ENCODE measurements around the gene LIN28B. TPM values are rescaled to one million over a fixed set of nuclear protein-coding genes. Genes with fewer than 3 reads are reported as not detected.

Gene LIN28B
- total and polyA plus RNA-seq, 2 experiments from 2014 or later, result 35.3 to 96.4 TPM

- no peak for ATAC-seq
Observed at GRCh38 chr6:105035299-105035698, 78.4 kb downstream of the LIN28B start.

More at GRCh38 chr6:105035299-105035698, 78.4 kb downstream of the LIN28B start:
- no peaks in the 10 kb centered on the region for H3K9me2 ChIP-seq (ENCODE audit: insufficient read depth)
- no peaks in the 10 kb centered on the region for H3K27me3 ChIP-seq (ENCODE audit: insufficient read depth)
- TF ChIP-seq EZH2phosphoT487 (IDR thresholded peaks at IDR 0.05; ENCODE audit: unreplicated experiment), result no peak
- TF ChIP-seq ZNF114 (CRISPR knock-in tag; IDR thresholded peaks at IDR 0.05), result no peak
- TF ChIP-seq ETS1 (IDR thresholded peaks at IDR 0.05), result no peak
- no peak for TF ChIP-seq CREB1 (CRISPR knock-in tag; IDR thresholded peaks at IDR 0.05; ENCODE audit: low read depth)
- TF ChIP-seq EZH2 (IDR thresholded peaks at IDR 0.05; ENCODE audit: low read depth, unreplicated experiment), result no peak
- no peak for TF ChIP-seq STAT1 (IDR thresholded peaks at IDR 0.05; ENCODE audit: unreplicated experiment)
- no peak for TF ChIP-seq ZNF462 (CRISPR knock-in tag; IDR thresholded peaks at IDR 0.05)
- no peak for TF ChIP-seq REST (IDR thresholded peaks at IDR 0.05; ENCODE audit: unreplicated experiment)
- Mint-ChIP-seq H3K4me3 (no peak overlapping the region), H3K9me3 (no peaks in the 10 kb centered on the region; the same call in 2 of the 3 replicates), H3K36me3 (ENCODE audit: low read depth) (peaks cover 10% of the 10 kb centered on the region; the same call in 2 of the 3 replicates), H3K4me1 (peaks cover 37% of the 10 kb centered on the region), H3K27ac (peak overlapping the region; percentile 51; the same call in 1 of the 2 replicates), H3K27me3 (ENCODE audit: insufficient read depth, low read depth, poor library complexity) (peaks cover 5% of the 10 kb centered on the region)
- H3F3A ChIP-seq (replicated peaks; ENCODE audit: low read depth), result no peaks in the 10 kb centered on the region
- H3K79me2 ChIP-seq (replicated peaks; ENCODE audit: insufficient read depth), result peaks cover 66% of the 10 kb centered on the region
- DNase-seq (ENCODE audit: low spot score), result no peak
- H3K27ac ChIP-seq (ENCODE audit: low read depth), result no peak overlapping the region; the same call in 1 of the 2 replicates
- H3K36me3 ChIP-seq (ENCODE audit: insufficient read depth), result no peaks in the 10 kb centered on the region
- no peak overlapping the region for H3K4me2 ChIP-seq
- H3K4me3 ChIP-seq, result no peak overlapping the region
- no peak overlapping the region for H2AFZ ChIP-seq
- peaks cover 41% of the 10 kb centered on the region for H3K4me1 ChIP-seq (ENCODE audit: insufficient read depth)
- no peaks in the 10 kb centered on the region for H4K20me1 ChIP-seq (replicated peaks; ENCODE audit: insufficient read depth)
